ENCODE results near the gene HS6ST2.

HS6ST2 gene

GRCh38 chrX:132740316-132741123 lies 217.9 kb downstream of the HS6ST2 start:
- DNase-seq (ENCODE audit: low read depth): no peak

GRCh38 chrX:132738951-132739350 lies 219.5 kb downstream of the HS6ST2 start:
- DNase-seq (ENCODE audit: low read depth): no peak

- no peak for DNase-seq (ENCODE audit: low read depth)
Observed at GRCh38 chrX:132737743-132738142, 220.7 kb downstream of the HS6ST2 start.

- no peak for DNase-seq (ENCODE audit: low read depth)
Observed at GRCh38 chrX:132732236-132732635, 226.2 kb downstream of the HS6ST2 start.

GRCh38 chrX:132730726-132731125 lies 227.7 kb downstream of the HS6ST2 start:
- no peak for DNase-seq (ENCODE audit: low read depth)

GRCh38 chrX:132730266-132730665 lies 228.2 kb downstream of the HS6ST2 start:
- no peak for DNase-seq (ENCODE audit: low read depth)

- no peak for DNase-seq (ENCODE audit: low read depth)
Observed at GRCh38 chrX:132728296-132728695, 230.1 kb downstream of the HS6ST2 start.

- no peak for DNase-seq (ENCODE audit: low read depth)
Observed at GRCh38 chrX:132718431-132718958, 239.9 kb downstream of the HS6ST2 start.

- no peak for DNase-seq (ENCODE audit: low read depth)
Observed at GRCh38 chrX:132716006-132716405, 242.4 kb downstream of the HS6ST2 start.

GRCh38 chrX:132714913-132715312 lies 243.5 kb downstream of the HS6ST2 start:
- no peak for DNase-seq (ENCODE audit: low read depth)

GRCh38 chrX:132712350-132712749 lies 246.1 kb downstream of the HS6ST2 start:
- DNase-seq (ENCODE audit: low read depth): no peak

GRCh38 chrX:132710656-132711155 lies 247.7 kb downstream of the HS6ST2 start:
- DNase-seq (ENCODE audit: low read depth): no peak

- DNase-seq (ENCODE audit: low read depth): no peak
Observed at GRCh38 chrX:132708529-132708928, 249.9 kb downstream of the HS6ST2 start.

GRCh38 chrX:132704769-132705168 lies 253.7 kb downstream of the HS6ST2 start:
- DNase-seq (ENCODE audit: low read depth): no peak

GRCh38 chrX:132694382-132694781 lies 264.0 kb downstream of the HS6ST2 start:
- no peak for DNase-seq (ENCODE audit: low read depth)

- DNase-seq (ENCODE audit: low read depth): no peak
Observed at GRCh38 chrX:132692526-132692925, 265.9 kb downstream of the HS6ST2 start.

- no peak for DNase-seq (ENCODE audit: low read depth)
Observed at GRCh38 chrX:132692066-132692465, 266.4 kb downstream of the HS6ST2 start.

- no peak for DNase-seq (ENCODE audit: low read depth)
Observed at GRCh38 chrX:132689612-132690563, 268.5 kb downstream of the HS6ST2 start.

- DNase-seq (ENCODE audit: low read depth): no peak
Observed at GRCh38 chrX:132685276-132685675, 273.2 kb downstream of the HS6ST2 start.

- no peak for DNase-seq (ENCODE audit: low read depth)
Observed at GRCh38 chrX:132677233-132677716, 281.2 kb downstream of the HS6ST2 start.

GRCh38 chrX:132676561-132677186 lies 281.8 kb downstream of the HS6ST2 start:
- no peak for DNase-seq (ENCODE audit: low read depth)

GRCh38 chrX:132676102-132676501 lies 282.3 kb downstream of the HS6ST2 start:
- DNase-seq (ENCODE audit: low read depth): no peak

Measured in HS-5 (cell line).